Psoas muscle (tissue), 8 donors: ENCODE results near the gene SCPEP1. TPM values are rescaled to one million over a fixed set of nuclear protein-coding genes. Genes with fewer than 3 reads are reported as not detected.

Source experiments
- ATAC-seq, 4 donors: fragments of 200-7000 bp; cut with Tn5 transposase; one replicate each; pipeline ENCODE4 v1.9.1; 2020; ENCODE audit warnings: moderate library complexity in 3 of 4, mild to moderate bottlenecking in 2 of 4
- DNase-seq, 2 donors: peaks; one replicate each; pipeline ENCODE4 v3.0.0-alpha.2; 2020
- H3K27ac ChIP-seq: fragments of 200-600 bp; one replicate; pipeline ENCODE4 v1.8.0; 2022
- H3K27me3 ChIP-seq, 3 donors: fragments of 200-600 bp in 1 of 3; one replicate each; pipeline versions ENCODE4 v1.6.1 to v1.8.0; 2013 to 2022; ENCODE audit warnings: low read length in 2 of 3, mild to moderate bottlenecking in 2 of 3, moderate library complexity in 1 of 3; ENCODE audit not compliant: insufficient read depth in 3 of 3
- H3K36me3 ChIP-seq, 2 donors: fragments of 200-600 bp in 1 of 2; one replicate each; pipeline versions ENCODE4 v1.6.1 to v1.8.0; 2013 to 2022; ENCODE audit warnings: low read depth in 1 of 2, mild to moderate bottlenecking in 1 of 2, moderate library complexity in 1 of 2; ENCODE audit not compliant: insufficient read depth in 1 of 2
- H3K4me1 ChIP-seq: fragments of 200-600 bp; one replicate; pipeline ENCODE4 v1.8.0; 2022
- H3K4me3 ChIP-seq: fragments of 200-600 bp; one replicate; pipeline ENCODE4 v1.8.0; 2022; ENCODE audit warnings: mild to moderate bottlenecking
- H3K9me3 ChIP-seq: fragments of 200-600 bp; one replicate; pipeline ENCODE4 v1.8.0; 2022
- CTCF ChIP-seq: fragments of 200-600 bp; IDR thresholded peaks from one replicate; pipeline ENCODE4 v1.8.0; 2022; ENCODE audit warnings: antibody characterized with exemption
- WGBS, 3 donors: extraction: QIAGEN DNeasy Blood & Tissue Kit; methylation state at CpG; one replicate each; pipeline versions ENCODE4 v1.1.6 to v1.1.7; 2013; 5-methylcytosine and 5-hydroxymethylcytosine counted together
- intact Hi-C, 2 donors: fragments of 100-400 bp; cut with DNase I; formaldehyde crosslinking; loops; one replicate each; pipeline versions ENCODE4 v1.11.0 to v1.14.2; 2022
- polyA plus RNA-seq, 3 donors: library from polyadenylated mRNA; stranded (reverse); fragments of 200-250 nt; gene quantifications; one replicate each; pipeline ENCODE4 v1.2.3, GENCODE V29; 2013
- total RNA-seq, 4 donors: library from RNA; stranded (reverse); fragmentation: NEBNext Ultra II Directional in 2 of 4; extraction: Animal tissue kit (Norgen Biotek cat#: 25700) in 2 of 4; gene quantifications; one replicate each; pipeline versions ENCODE4 v1.2.1 to v1.2.4, GENCODE V29; 2021 to 2023
- donor health status: healthy with polysubstance abuse.
- donor health status: DM: no; HTN: no; CAD: no; lungs with moderate emphysema.
- donor health status: Bipolar disorder and iron deficiency.
- donor health status: healthy.
- donor health status: DM: yes; HTN: yes; CAD: no.
- donor health status: DM: no; HTN: no; CAD: no.
- donor health status: DM: no; HTN: no; CAD: no.
- donor health status: DM: yes; HTN: yes; CAD: no.

Gene SCPEP1
- total and polyA plus RNA-seq, 7 donors, result 5.8 to 33.1 (median 12.2) TPM

GRCh38 chr17:56992364-56992763 is 14.4 kb downstream of the SCPEP1 start:
- no peak overlapping the region for H3K4me3 ChIP-seq
- H3K9me3 ChIP-seq, result no peaks in the 10 kb centered on the region
- H3K36me3 ChIP-seq, result peaks cover 0 to 84% of the 10 kb centered on the region in 2 donors
- DNase-seq, result no peak
- 80 to 90% (median 89%) methylated on average over 1 of the region's 1 CpG for WGBS, 3 donors
- intact Hi-C loops, result no loop called here
- H3K4me1 ChIP-seq, result peaks cover 10% of the 10 kb centered on the region
- no peak overlapping the region for H3K27ac ChIP-seq
- TF ChIP-seq CTCF, result no peak
- ATAC-seq, result no peak
- no peaks in the 10 kb centered on the region for H3K27me3 ChIP-seq

DNA sequence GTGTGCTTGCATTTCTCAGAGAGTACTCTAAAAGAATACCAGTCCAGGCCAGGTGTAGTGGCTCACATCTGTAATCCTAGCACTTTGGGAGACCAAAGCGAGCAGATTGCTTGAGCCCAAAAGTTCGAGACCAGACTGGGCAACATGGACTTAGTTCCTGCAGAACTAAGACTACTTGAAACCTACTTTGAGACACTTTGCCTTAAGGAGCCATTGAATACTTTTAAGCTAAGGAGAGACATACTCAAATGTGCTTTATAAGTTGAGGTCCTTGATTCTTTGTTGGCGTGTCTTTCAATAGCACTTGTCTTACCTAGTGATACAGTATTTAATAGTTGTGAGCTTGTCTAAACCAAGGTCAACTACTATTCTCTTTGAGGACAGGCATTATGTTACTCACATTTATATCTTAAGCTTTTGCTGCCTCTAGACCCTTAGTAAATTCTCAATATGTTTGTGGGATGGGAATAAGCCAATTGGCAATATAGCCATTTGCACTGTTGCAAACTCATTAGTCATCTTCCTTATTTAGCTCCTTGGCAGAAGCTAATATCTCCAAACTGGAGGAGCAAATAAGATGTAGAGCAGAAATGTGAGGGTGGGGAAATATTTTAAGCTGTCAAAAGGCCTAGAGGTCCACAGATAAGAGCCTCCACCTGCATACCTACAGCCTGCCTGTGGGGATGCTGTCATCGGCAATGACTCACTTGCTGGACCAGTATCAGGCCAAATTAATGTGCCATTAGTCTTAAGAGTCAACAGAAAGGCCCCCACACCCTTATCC is 16.3 kb downstream of the SCPEP1 start:
- 91 to 97% (median 95%) methylated on average over 4 of the region's 4 CpGs for WGBS, 3 donors
- H3K4me1 ChIP-seq, result peaks cover 10% of the 10 kb centered on the region
- no peak for TF ChIP-seq CTCF
- ATAC-seq, result peak; percentile 69 to 88 (median 76)
- H3K9me3 ChIP-seq, result no peaks in the 10 kb centered on the region
- H3K27me3 ChIP-seq, result no peaks in the 10 kb centered on the region
- H3K27ac ChIP-seq, result peak overlapping the region; percentile 47
- H3K36me3 ChIP-seq, result peaks cover 0 to 82% of the 10 kb centered on the region in 2 donors
- DNase-seq, result no peak
- no peak overlapping the region for H3K4me3 ChIP-seq
- intact Hi-C loops, result no loop called here

- Histone ChIP-seq H3K27me3 (no peaks in the 10 kb centered on the region), H3K4me1 (peaks cover 10% of the 10 kb centered on the region), H3K27ac (no peak overlapping the region), H3K4me3 (no peak overlapping the region), H3K36me3 (peaks cover 0 to 76% of the 10 kb centered on the region in 2 donors), H3K9me3 (no peaks in the 10 kb centered on the region)
- ATAC-seq (no peak), DNase-seq (no peak)
- 91 to 100% (median 100%) methylated on average over 1 of the region's 1 CpG for whole genome bisulfite sequencing, 3 donors
- intact Hi-C loops, result no loop called here
- no peak for TF ChIP-seq CTCF
Measured at GRCh38 chr17:56995766-56996165, 17.8 kb downstream of the SCPEP1 start.

GRCh38 chr17:56997313-56997712 is 19.4 kb downstream of the SCPEP1 start:
- no peak for DNase-seq
- no peak for ATAC-seq
- Histone ChIP-seq H3K27ac (no peak overlapping the region), H3K9me3 (no peaks in the 10 kb centered on the region), H3K27me3 (no peaks in the 10 kb centered on the region), H3K4me3 (no peak overlapping the region), H3K4me1 (peaks cover 10% of the 10 kb centered on the region), H3K36me3 (peaks cover 0 to 77% of the 10 kb centered on the region in 2 donors)
- TF ChIP-seq CTCF, result no peak
- intact Hi-C loops, result no loop called here
- whole genome bisulfite sequencing, 3 donors, result 94 to 99% (median 96%) methylated on average over 2 of the region's 2 CpGs

GRCh38 chr17:57001541-57001940 is 23.6 kb downstream of the SCPEP1 start:
- intact Hi-C loops, result no loop called here
- H3K4me1 ChIP-seq, result no peaks in the 10 kb centered on the region
- no peak overlapping the region for H3K4me3 ChIP-seq
- no peaks in the 10 kb centered on the region for H3K9me3 ChIP-seq
- ATAC-seq (peak in 2 of 4 donors; percentile 48 to 66), DNase-seq (no peak)
- 87 to 93% (median 90%) methylated on average over 7 of the region's 7 CpGs for WGBS, 3 donors
- H3K36me3 ChIP-seq, result peaks cover 3 to 78% of the 10 kb centered on the region in 2 donors
- no peaks in the 10 kb centered on the region for H3K27me3 ChIP-seq
- no peak for TF ChIP-seq CTCF
- H3K27ac ChIP-seq, result no peak overlapping the region
